HEK293 (cell line): ENCODE results near the gene IFT172.

Source experiments
- CTCF ChIP-seq: fragments of 450-650 bp; formaldehyde crosslinking; IDR thresholded peaks from 2 replicates; pipeline ENCODE4 v1.5.1; 2016; ENCODE audit warnings: missing biosample characterization, missing genetic modification characterization
- IKZF3 ChIP-seq: fragments of 450-650 bp; IDR thresholded peaks from 2 replicates; pipeline ENCODE4 v1.5.0; 2018; ENCODE audit warnings: missing biosample characterization, mild to moderate bottlenecking, missing genetic modification characterization, moderate library complexity
- REST ChIP-seq: fragments of 450-650 bp; formaldehyde crosslinking; IDR thresholded peaks from 2 replicates; pipeline ENCODE4 v1.5.1; 2016; ENCODE audit warnings: missing biosample characterization, missing genetic modification characterization
- YY1 ChIP-seq: fragments of 450-650 bp; formaldehyde crosslinking; IDR thresholded peaks from 2 replicates; pipeline ENCODE4 v1.5.1; 2018; ENCODE audit warnings: missing biosample characterization, missing genetic modification characterization
- ZNF223 ChIP-seq: fragments of 450-650 bp; formaldehyde crosslinking; IDR thresholded peaks from 2 replicates; pipeline ENCODE4 v1.5.1; 2016; ENCODE audit warnings: missing biosample characterization, missing genetic modification characterization
- ZNF473 ChIP-seq: fragments of 450-650 bp; formaldehyde crosslinking; IDR thresholded peaks from 2 replicates; pipeline ENCODE4 v1.5.1; 2017; ENCODE audit warnings: missing biosample characterization, missing genetic modification characterization
- ZNF610 ChIP-seq: fragments of 450-650 bp; formaldehyde crosslinking; IDR thresholded peaks from 2 replicates; pipeline ENCODE4 v1.5.1; 2016; ENCODE audit warnings: missing biosample characterization, missing genetic modification characterization, borderline replicate concordance
- ZNF707 ChIP-seq: fragments of 450-650 bp; formaldehyde crosslinking; IDR thresholded peaks from 2 replicates; pipeline ENCODE4 v1.5.1; 2016; ENCODE audit warnings: missing biosample characterization, missing genetic modification characterization

GRCh38 chr2:27453968-27454367, 35.6 kb downstream of the IFT172 start:
- TF ChIP-seq REST (no peak), CTCF (tag by site-specific recombination) (no peak), ZNF223 (tag by site-specific recombination) (no peak), YY1 (tag by site-specific recombination) (no peak), ZNF473 (tag by site-specific recombination) (no peak), ZNF707 (tag by site-specific recombination) (no peak), IKZF3 (no peak), ZNF610 (tag by site-specific recombination) (no peak)
